ENCODE data around the gene TPM3. TPM values are rescaled to one million over a fixed set of nuclear protein-coding genes. Genes with fewer than 3 reads are reported as not detected.
"Not testable (repeated sequence)": the region's sequence is repeated elsewhere in the genome, so short reads cannot be mapped to it uniquely, and the experiment has no call there.

The TPM3 gene
- total and polyA plus RNA-seq, 2 donors (not counting 1 experiment from before 2014, with no cell fraction given): 186 to 300 TPM

GRCh38 chr1:154206196-154206595 lies 14.3 kb upstream of the TPM3 start, which contains the start of gene CFAP141:
Gene CFAP141, minus strand, starts transcription at chr1:154206333. Its CDS starts 26 bp downstream, at chr1:154206307.
- Mint-ChIP-seq H3K4me1 (no peaks in the 10 kb centered on the region), H3K27me3 (no peaks in the 10 kb centered on the region), H3K4me3 (no peak within 1 kb of the TSS), H3K9me3 (ENCODE audit: insufficient read depth) (no peaks in the 10 kb centered on the region), H3K27ac (no peak within 1 kb of the TSS)
- ChIA-PET POLR2A (no interaction called here), CTCF (no interaction called here)
- intact Hi-C loops (cut with micrococcal nuclease): no loop called here
- Histone ChIP-seq H3K4me2 (replicated peaks; ENCODE audit: low read depth, low read length, poor library complexity, severe bottlenecking) (no peak within 1 kb of the TSS), H3K4me1 (ENCODE audit: control insufficient read depth in 2 of 2, insufficient read depth in 2 of 2, low read length in 2 of 2) (no peaks in the 10 kb centered on the region), H3K79me2 (ENCODE audit: control insufficient read depth, insufficient read depth, low read length) (no peaks in the 10 kb centered on the region), H3K36me3 (replicated peaks in 1 of 2; ENCODE audit: control extremely low read depth in 1 of 2, control insufficient read depth in 1 of 2, extremely low read depth in 1 of 2, insufficient read depth in 2 of 2, low read length in 1 of 2) (peaks cover 13 to 52% of the 10 kb centered on the region in 2 experiments), H3K27ac (ENCODE audit: low read length in 2 of 2) (no peak within 1 kb of the TSS), H3K9ac (ENCODE audit: low read length) (no peak within 1 kb of the TSS), H4K20me1 (ENCODE audit: control insufficient read depth, insufficient read depth, low read length, poor library complexity, severe bottlenecking) (peaks cover 9% of the 10 kb centered on the region), H3K4me3 (ENCODE audit: control extremely low read depth in 1 of 5, extremely low read depth in 1 of 5, insufficient read depth in 1 of 5, low read depth in 2 of 5, low read length in 4 of 5) (no peak within 1 kb of the TSS), H3K9me3 (ENCODE audit: control extremely low read depth in 1 of 3, control insufficient read depth in 2 of 3, insufficient read depth in 1 of 3, low read length in 2 of 3) (no peaks in the 10 kb centered on the region), H3K27me3 (replicated peaks in 1 of 4; ENCODE audit: control extremely low read depth in 1 of 4, control insufficient read depth in 3 of 4, insufficient read depth in 4 of 4, low read length in 3 of 4) (no peaks in the 10 kb centered on the region), H2AFZ (ENCODE audit: insufficient read depth, low read depth, low read length, poor library complexity, severe bottlenecking) (no peak within 1 kb of the TSS)
- no CpG with 5 or more reads among the region's 1 CpG for WGBS (ENCODE audit: insufficient coverage)
- DNase-seq: no peak
- no peak for ATAC-seq (ENCODE audit: low read depth)
- no peak for TF ChIP-seq EZH2 (IDR thresholded peaks at IDR 0.05; ENCODE audit: borderline replicate concordance, insufficient read depth, low read depth, low read length, poor library complexity, severe bottlenecking)

GRCh38 chr1:154205778-154206177 lies 13.9 kb upstream of the TPM3 start:
- intact Hi-C loops (cut with micrococcal nuclease); H3K4me1 Mint-ChIP-seq; H3K9ac ChIP-seq (ENCODE audit: low read length); ATAC-seq (ENCODE audit: low read depth); H3K9me3 Mint-ChIP-seq (ENCODE audit: insufficient read depth); CTCF ChIA-PET; H3K79me2 ChIP-seq (ENCODE audit: control insufficient read depth, insufficient read depth, low read length); H3K4me3 Mint-ChIP-seq; H3K4me2 ChIP-seq (replicated peaks; ENCODE audit: low read depth, low read length, poor library complexity, severe bottlenecking); H3K27ac ChIP-seq (ENCODE audit: low read length in 2 of 2); H3K4me1 ChIP-seq (ENCODE audit: control insufficient read depth in 2 of 2, insufficient read depth in 2 of 2, low read length in 2 of 2); H3K9me3 ChIP-seq (ENCODE audit: control extremely low read depth in 1 of 3, control insufficient read depth in 2 of 3, insufficient read depth in 1 of 3, low read length in 2 of 3); H3K27me3 ChIP-seq (replicated peaks in 1 of 4; ENCODE audit: control extremely low read depth in 1 of 4, control insufficient read depth in 3 of 4, insufficient read depth in 4 of 4, low read length in 3 of 4); H2AFZ ChIP-seq (ENCODE audit: insufficient read depth, low read depth, low read length, poor library complexity, severe bottlenecking); H3K4me3 ChIP-seq (ENCODE audit: control extremely low read depth in 1 of 5, extremely low read depth in 1 of 5, insufficient read depth in 1 of 5, low read depth in 2 of 5, low read length in 4 of 5); H3K27me3 Mint-ChIP-seq; H3K27ac Mint-ChIP-seq; H4K20me1 ChIP-seq (ENCODE audit: control insufficient read depth, insufficient read depth, low read length, poor library complexity, severe bottlenecking); DNase-seq: not testable (repeated sequence)
- H3K36me3 ChIP-seq (replicated peaks in 1 of 2; ENCODE audit: control extremely low read depth in 1 of 2, control insufficient read depth in 1 of 2, extremely low read depth in 1 of 2, insufficient read depth in 2 of 2, low read length in 1 of 2): peaks cover 13 to 49% of the 10 kb centered on the region in 2 experiments
- 99% methylated on average over 7 of the region's 11 CpGs for WGBS (ENCODE audit: insufficient coverage)
- POLR2A ChIA-PET: interaction anchor here (0.8 kb wide), 1 partner anchor 353 kb away, joined by 3 read pairs; no protein-coding TSS in a partner anchor
